Astrocyte (in vitro differentiated cells and primary cell): ENCODE data around the gene GPR139.

Source experiments
- EZH2 ChIP-seq: IDR thresholded peaks from 2 replicates; pipeline ENCODE4 v1.6.1; 2012; ENCODE audit warnings: mild to moderate bottlenecking, low read length, inconsistent platforms; ENCODE audit not compliant: insufficient read depth
- TF ChIP-seq, protein P1 (sequence below): IDR thresholded peaks from 2 replicates; pipeline ENCODE4 v1.5.1; 2011; ENCODE audit warnings: low read depth, mild to moderate bottlenecking, inconsistent platforms, low read length, moderate library complexity; ENCODE audit not compliant: insufficient read depth

DNA sequence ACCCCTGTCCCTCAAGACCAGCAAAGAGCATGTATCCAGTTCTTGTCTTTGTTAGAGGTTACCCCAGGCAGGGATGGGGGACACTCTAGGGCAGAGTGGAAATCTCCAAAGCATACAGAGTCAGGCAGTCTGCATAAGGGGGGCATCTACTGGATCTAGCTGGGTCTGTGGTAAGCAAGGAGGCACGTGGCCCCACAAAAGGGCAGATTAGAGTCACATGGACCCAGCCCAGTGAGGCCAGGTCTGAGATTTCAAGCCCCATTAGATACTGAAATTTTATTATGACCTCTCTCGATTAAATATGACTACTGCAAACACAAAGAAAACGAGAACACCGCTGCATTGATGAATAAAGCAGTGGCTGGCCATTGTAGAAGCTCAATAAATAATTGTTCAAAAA is 1.6 kb upstream of the GPR139 start:
- TF ChIP-seq, protein P1, sequence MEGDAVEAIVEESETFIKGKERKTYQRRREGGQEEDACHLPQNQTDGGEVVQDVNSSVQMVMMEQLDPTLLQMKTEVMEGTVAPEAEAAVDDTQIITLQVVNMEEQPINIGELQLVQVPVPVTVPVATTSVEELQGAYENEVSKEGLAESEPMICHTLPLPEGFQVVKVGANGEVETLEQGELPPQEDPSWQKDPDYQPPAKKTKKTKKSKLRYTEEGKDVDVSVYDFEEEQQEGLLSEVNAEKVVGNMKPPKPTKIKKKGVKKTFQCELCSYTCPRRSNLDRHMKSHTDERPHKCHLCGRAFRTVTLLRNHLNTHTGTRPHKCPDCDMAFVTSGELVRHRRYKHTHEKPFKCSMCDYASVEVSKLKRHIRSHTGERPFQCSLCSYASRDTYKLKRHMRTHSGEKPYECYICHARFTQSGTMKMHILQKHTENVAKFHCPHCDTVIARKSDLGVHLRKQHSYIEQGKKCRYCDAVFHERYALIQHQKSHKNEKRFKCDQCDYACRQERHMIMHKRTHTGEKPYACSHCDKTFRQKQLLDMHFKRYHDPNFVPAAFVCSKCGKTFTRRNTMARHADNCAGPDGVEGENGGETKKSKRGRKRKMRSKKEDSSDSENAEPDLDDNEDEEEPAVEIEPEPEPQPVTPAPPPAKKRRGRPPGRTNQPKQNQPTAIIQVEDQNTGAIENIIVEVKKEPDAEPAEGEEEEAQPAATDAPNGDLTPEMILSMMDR, result no peak
- TF ChIP-seq EZH2, result no peak
